ENCODE measurements around the gene WNK2.
"Not testable (repeated sequence)": the region's sequence is repeated elsewhere in the genome, so short reads cannot be mapped to it uniquely, and the experiment has no call there.

Gene WNK2

GRCh38 chr9:93240891-93241334 lies 57.0 kb downstream of the WNK2 start:
- DNase-seq, result no peak

DNA sequence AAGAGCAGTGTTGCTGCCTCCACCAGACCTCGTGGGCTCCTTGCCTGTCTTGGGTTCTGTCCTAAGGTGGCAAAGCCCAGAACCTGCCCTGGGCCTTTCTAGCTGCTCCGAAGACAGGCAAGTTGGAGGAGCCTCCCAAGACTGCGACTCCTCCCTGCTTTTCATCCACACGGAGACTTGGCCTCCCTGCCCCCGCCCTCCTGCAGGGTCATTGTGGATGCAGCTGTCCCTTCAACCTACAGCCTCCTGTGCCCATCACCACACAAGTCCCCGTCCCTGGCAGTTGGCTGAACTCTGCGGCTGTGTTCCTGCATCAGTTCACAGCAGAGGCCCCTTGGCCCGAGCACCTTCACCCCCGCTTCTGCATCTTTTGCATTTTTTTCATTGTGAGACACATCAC lies 59.2 kb downstream of the WNK2 start:
- no peak for DNase-seq

DNA sequence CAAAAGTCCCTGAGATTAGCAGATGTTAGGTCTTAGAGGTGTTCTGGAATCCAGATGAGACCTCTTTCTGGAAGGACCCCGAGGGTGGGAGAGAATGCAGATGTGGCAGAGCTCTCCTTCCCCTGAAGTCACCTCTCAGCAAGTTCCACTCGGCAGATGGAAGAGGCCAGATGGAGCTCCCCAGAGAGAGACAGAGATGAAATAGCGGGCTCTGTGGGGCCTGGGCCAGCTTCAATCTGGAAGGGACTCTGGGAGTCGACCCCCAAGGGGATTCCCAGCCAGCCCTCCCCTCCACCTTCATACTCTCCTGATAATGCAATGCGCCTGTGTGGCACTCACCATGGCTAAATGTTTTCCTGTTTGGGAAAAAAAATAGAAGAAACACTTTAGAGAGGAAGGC lies 60.2 kb downstream of the WNK2 start:
- no peak for DNase-seq

- no peak for DNase-seq
Observed at GRCh38 chr9:93244510-93245436, 60.8 kb downstream of the WNK2 start.

DNA sequence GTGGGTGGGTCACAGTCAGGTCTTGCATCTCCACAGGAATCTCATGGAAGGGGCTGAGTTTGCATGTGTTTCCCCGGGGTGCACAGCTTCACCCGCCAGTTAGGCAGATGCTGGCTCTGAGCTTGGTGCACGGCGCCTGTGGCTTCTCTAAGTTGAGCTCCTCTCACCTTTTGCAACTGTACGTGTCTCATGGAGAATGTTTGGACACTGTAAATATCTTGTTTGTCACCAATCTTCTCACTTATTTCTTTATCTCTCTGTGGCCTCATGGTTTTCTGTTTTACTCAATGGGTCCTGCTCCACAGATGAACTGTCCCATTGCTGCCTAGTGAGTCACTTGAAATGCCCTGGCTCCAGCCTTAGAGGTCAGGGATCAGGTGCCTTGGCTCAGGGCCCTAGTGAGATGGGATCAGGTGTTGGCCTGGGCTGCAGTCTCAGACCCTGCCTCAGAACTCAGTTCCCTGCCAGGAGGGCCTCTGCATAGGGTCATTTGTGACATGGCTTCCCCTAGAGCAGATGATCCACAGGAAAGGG lies 61.6 kb downstream of the WNK2 start:
- no peak for DNase-seq

DNA sequence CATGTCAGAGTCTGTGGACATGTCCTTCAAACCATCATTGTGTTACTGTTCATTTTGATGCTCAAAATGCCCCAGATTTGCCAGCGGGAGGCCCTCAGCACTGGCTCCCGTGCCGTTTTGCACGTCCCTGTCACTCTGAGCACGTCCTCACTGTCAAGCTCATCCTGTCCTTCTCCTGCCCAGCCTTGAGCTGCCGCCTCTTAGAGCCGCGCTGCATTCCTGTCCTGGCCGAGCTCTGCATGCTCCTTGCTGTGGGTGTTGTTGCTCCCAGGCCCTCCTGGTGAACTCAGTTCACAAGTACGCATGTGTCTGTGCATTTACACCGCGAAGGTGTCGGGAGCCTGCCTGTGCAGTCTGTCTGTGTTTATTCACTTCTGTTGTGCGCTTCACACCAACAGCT lies 62.2 kb downstream of the WNK2 start:
- DNase-seq, result no peak

GRCh38 chr9:93246526-93246925 lies 62.6 kb downstream of the WNK2 start:
- DNase-seq, result no peak

DNA sequence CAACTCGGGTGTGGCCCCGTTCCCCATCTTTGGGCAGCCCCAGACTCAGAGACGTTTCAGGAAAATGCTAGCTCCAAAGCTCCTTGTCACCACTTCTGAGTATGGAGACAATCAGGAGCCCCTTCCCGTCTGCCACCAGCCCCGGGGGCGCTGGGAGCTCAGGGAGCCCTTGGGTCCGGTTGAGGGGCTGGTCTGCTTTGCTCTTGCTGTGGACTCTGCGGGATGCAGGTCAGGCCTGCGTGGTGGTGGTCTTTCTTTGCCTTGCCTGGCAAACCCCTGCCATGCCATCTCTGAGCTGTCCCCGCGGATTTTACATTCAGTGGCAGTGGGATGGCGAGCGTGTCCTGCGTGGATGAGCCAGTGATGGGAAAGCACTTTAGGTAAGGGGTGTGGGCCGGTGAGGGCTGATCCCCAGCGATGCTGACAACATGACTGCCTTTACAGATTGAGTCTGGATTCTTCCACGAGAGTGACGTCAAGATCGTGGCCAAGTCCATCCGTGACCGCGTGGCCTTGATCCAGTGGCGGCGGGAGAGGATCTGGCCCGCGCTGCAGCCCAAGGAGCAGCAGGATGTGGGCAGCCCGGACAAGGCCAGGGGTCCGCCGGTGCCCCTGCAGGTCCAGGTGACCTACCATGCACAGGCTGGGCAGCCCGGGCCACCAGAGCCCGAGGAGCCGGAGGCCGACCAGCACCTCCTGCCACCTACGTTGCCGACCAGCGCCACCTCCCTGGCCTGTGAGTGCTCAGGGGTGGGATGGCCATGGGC lies 63.3 kb downstream of the WNK2 start:
- no peak for DNase-seq

GRCh38 chr9:93247892-93248291 lies 64.0 kb downstream of the WNK2 start:
- DNase-seq, result no peak

DNA sequence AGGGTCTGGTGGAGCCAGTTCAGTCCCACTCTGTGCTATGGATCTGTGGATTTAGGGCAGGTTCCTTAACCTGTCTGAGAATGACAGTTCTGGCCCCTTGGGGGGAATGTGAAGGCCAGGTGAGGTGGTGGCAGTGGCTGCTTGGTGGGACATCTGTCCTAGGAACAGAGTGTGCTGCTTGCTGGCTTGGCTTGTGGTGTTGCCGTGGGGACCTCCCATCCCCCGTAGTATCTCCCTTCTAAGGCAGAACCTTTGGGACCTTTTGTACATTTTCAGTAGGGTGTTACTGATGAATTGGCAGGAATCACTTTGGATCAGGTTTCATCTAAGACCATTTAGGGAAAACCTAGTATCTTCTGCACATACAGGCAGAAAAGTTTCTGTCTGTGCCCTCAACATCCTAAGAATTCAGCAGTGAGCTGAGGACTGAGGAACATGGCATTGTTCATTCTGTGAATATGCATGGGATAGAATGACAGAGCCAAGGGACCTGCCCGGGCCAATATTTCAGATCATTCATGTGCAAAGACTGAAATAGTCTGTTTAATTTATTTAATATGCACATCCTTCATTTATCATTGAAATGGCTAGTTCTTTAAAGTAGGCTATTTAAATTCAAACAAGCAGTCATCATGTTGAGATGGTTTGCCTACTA lies 64.6 kb downstream of the WNK2 start:
- no peak for DNase-seq

DNA sequence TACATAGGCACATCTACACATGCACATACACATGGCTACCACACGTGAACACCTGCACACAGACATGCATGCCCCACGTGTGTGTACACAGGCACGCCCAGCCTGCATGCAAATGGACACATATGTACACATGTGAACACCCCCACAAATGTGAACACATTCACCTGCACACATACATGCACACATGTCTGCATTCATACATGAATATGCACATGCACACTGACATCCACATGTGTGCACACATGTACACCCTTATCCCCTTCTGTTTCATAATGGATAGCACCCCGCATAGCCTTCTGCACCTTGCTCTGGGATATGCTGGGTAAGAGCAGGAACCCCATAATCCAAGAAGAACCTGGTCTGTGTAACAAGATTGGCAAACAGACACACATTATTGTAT lies 66.2 kb downstream of the WNK2 start:
- DNase-seq, result no peak

DNA sequence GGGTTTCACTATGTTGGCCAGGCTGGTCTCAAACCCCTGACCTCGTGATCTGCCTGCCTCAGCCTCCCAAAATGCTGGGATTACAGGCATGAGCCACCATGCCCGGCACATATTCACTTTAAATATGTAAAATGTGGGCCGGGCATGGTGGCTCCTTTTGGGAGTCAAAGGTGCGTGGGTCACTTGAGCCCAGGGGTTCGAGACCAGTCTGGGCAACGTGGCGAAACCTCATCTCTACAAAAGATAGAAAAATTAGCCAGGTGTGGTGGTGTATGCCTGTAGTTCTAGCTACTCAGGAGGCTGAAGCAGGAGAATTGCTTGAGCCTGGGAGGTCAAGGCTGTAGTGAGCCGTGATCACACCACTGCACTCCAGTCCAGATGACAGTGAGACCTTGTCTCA lies 67.4 kb downstream of the WNK2 start:
- DNase-seq, result not testable (repeated sequence)

DNA sequence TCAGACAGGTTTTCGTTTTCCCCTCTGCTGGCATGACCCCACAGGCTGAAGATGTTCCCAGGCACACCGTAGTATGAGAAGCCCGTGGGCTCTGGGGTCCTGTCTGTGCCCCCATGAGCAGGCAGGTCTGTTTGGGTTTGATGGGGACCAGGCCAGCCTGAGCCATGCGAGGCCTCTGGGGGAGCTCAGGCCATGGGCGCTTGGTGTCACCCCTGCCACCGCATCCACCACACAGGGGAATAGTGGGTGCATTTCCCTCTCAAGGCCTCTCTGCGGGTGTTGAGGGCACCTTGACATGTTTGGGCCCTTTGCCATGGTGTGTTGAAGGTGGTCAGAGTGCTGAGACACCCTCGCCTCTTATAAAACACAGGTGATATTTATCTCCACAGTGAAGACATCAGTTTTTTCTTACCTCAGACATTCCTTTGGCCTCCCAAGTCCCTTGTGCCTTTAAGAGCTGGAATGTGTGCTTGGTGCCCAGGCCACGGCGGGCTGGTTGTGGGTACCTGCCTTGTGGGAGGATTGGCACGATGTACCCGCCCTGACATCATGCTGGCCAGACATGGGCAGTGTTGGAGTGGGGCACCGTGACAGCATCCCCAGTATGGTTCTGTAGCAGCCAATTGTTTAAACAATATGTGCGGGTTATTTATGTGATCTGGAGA lies 68.3 kb downstream of the WNK2 start:
- no peak for DNase-seq

DNA sequence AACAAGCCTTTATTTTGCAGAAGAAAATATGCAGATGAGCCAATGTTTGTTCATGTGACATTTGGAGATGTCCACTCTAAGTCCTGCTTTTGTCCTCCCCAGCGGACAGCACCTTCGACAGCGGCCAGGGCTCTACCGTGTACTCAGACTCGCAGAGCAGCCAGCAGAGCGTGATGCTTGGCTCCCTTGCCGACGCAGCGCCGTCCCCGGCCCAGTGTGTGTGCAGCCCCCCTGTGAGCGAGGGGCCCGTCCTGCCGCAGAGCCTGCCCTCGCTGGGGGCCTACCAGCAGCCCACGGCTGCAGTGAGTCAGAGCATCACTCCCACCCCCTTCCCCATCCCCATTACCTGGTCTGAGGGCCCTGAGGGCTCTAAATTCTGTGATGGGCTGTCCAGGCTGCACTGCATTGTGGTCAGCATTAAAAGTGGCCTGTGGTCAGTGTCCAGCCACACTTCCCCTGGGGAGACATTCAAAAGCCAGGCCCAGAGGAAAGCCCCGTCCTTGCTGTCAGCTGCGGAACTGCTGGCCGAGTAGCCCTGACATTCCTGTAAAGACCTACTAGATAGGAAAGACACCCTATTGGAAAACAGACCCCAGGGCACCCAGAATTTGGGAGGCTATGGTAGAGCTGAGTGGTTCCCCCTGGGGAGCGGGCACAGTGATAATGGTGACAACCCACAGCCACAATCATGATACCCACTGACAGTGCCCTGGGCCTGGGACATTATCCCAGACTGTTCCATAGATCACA lies 69.0 kb downstream of the WNK2 start:
- no peak for DNase-seq

DNA sequence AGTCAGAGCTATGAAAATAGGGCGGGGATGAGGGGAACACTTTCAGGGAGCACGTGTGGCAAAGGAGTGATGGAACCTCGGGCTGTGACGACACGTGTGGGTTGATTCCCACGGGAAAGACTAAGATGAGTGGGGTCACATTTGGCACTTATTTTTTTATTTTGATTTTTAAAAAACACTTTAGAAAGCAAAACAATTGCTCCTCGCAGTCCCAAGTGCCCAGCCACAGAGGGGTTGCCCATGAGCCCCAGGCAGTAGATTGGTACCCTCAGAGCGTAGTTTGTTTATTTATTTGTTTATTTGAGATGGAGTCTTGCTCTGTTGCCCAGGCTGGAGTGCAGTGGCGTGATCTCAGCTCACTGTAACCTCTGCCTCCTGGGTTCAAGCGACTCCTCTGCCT lies 69.7 kb downstream of the WNK2 start:
- DNase-seq, result no peak

DNA sequence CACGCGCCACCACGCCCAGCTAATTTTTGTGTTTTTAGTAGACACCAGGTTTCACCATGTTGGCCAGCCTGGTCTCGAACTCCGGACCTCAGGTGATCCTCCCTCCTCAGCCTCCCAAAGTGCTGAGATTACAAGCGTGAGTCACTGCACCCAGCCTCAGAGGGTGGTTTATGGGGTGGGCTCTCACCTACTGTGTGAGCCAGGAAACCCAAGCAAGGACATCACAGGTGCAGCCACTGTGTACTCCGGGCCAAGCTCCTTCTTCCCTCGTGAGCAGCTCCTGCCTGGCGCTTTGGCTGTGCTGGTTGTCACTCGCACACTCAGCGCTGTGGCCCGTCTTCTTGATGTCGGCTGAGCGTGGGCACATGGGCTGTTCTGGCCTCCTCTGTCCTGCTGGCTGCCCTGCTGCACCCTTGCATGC lies 70.1 kb downstream of the WNK2 start:
- DNase-seq, result no peak

DNA sequence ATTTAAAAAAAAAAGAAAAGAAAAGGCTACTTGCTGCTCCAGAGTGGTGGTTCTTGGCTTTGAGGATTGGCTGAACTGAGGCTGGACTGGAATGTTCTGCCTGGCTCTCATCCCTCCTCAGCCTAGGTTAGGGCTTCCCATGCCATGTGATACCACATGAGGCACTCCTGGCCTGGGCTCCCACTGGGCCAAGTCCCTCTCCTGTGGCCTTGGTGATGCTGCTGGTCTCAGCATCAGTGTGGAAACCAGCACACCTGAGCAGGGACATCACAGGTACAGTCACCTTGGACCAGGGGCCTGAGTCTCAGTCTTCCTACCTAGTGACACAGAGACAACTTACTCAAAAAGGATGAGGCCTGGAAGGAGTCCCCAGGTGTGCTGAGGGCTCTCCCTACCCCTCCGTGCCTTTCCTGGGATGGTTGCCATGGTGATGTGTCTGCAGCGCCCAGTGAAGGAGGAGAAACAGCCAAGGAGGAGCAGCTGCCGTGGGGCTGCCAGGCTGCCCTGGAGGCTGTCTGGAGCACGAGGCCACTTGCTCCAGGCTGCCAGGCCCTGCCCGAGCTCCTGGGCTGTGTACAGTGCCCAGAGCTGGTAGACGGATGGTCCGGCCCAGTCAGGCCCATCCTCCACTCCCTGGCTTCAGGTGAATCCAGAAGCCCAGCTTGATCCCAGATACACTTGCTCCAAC lies 71.0 kb downstream of the WNK2 start:
- no peak for DNase-seq

DNA sequence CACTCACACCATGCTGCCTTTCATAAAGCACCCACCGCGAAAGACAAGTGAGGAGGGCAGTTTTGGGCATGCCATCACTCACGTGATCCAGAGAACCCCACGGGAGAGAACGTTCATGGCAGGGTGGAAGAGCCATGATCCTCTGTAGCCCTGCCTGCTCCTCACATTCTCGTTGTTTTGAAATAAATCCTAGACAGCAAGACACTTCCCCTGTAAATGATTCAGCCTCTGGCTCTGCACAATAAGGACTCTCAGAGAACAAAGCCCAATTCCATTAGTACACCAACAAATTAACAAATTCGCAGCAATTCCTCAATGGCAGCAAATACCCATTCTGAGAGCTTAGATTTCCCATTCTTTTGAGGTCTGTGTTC lies 71.5 kb downstream of the WNK2 start:
- DNase-seq, result no peak

DNA sequence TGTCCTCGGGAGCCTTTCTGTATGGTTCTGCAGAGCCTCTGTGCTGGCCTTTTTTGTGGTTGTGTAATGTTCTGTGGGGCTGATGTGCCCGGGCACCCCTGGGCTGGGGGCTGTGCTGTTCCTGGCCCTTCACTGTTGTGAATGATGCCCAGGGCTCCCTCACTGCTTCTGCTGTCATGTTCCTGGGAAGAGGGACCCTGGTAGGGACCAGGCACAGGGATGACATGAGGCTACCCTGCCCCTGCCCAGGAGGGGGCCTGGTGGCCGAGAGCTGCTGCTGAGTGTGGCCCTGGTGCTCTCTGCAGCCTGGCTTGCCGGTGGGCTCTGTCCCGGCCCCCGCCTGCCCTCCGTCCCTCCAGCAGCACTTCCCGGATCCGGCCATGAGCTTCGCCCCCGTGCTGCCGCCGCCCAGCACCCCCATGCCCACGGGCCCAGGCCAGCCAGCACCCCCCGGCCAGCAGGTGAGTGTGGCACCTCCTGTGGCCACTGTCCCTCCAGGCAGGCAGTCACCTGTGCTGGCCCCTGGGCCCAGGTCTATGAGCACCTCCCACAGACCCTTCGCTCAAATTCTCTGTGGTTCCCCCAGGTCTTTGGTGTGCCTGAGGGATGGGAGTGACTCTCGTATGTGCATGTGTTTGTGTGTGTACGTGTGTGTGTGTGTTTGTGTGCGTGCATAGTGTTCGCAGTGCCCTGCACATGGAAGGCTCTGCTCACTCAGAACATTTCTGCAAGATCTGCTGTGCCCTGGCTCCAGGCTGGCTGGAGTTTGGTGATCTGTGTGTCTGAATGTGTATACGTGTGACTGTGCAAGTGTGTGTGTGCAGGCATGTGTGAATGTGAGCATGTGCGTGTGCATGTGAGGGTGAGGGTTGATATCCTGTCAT lies 72.3 kb downstream of the WNK2 start:
- no peak for DNase-seq
